ENCODE data around the gene DYNC1I1.
A peak's percentile ranks its signal among the peaks of the same experiment; 100 is the strongest.

DYNC1I1 gene

DNA sequence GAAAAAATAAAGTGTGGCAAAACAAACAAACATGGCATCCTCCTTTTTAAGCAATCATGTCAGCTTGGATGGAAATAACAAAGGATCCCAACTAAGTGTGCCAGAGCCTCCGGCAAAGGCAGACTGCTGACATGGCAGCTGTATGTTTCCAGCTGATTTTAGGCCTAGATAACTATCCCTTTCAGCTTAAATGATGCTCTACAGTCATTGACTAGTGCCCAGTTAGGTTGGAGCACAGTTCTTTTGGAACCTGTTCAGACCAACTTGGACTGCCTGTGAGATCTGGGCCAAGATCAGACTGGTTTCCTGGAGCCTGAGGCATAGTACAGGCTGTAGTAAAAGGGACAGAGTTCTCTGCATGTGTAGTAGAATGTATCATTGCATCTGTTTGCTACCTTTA lies 128.7 kb downstream of the DYNC1I1 start:
- peak; percentile 54 for DNase-seq
- no peak overlapping the region for H3K4me3 ChIP-seq (ENCODE audit: low read depth, low read length)
- no peaks in the 10 kb centered on the region for H3K36me3 ChIP-seq
- no peaks in the 10 kb centered on the region for H3K9me3 ChIP-seq
- TF ChIP-seq CTCF (IDR thresholded peaks at IDR 0.05; ENCODE audit: low read depth, low read length): no peak
- no peaks in the 10 kb centered on the region for H3K27me3 ChIP-seq
- peaks cover 18% of the 10 kb centered on the region for H3K4me1 ChIP-seq

- no peak overlapping the region for H3K4me3 ChIP-seq (ENCODE audit: low read depth, low read length)
- H3K36me3 ChIP-seq: no peaks in the 10 kb centered on the region
- DNase-seq: no peak
- H3K4me1 ChIP-seq: peaks cover 16% of the 10 kb centered on the region
- H3K27me3 ChIP-seq: no peaks in the 10 kb centered on the region
- H3K9me3 ChIP-seq: no peaks in the 10 kb centered on the region
- no peak for TF ChIP-seq CTCF (IDR thresholded peaks at IDR 0.05; ENCODE audit: low read depth, low read length)
Measured at GRCh38 chr7:95904099-95904498, 131.7 kb downstream of the DYNC1I1 start.

GRCh38 chr7:95905167-95905566 lies 132.8 kb downstream of the DYNC1I1 start:
- H3K9me3 ChIP-seq: no peaks in the 10 kb centered on the region
- H3K4me3 ChIP-seq (ENCODE audit: low read depth, low read length): no peak overlapping the region
- no peaks in the 10 kb centered on the region for H3K36me3 ChIP-seq
- peaks cover 11% of the 10 kb centered on the region for H3K4me1 ChIP-seq
- DNase-seq: no peak
- H3K27me3 ChIP-seq: no peaks in the 10 kb centered on the region
- no peak for TF ChIP-seq CTCF (IDR thresholded peaks at IDR 0.05; ENCODE audit: low read depth, low read length)

- Histone ChIP-seq H3K4me1 (no peaks in the 10 kb centered on the region; the same call in 1 of the 2 replicates), H3K9me3 (no peaks in the 10 kb centered on the region), H3K4me3 (ENCODE audit: low read depth, low read length) (no peak overlapping the region), H3K36me3 (no peaks in the 10 kb centered on the region), H3K27me3 (no peaks in the 10 kb centered on the region)
- no peak for TF ChIP-seq CTCF (IDR thresholded peaks at IDR 0.05; ENCODE audit: low read depth, low read length)
- no peak for DNase-seq
Measured at GRCh38 chr7:95906851-95907250, 134.5 kb downstream of the DYNC1I1 start.

DNA sequence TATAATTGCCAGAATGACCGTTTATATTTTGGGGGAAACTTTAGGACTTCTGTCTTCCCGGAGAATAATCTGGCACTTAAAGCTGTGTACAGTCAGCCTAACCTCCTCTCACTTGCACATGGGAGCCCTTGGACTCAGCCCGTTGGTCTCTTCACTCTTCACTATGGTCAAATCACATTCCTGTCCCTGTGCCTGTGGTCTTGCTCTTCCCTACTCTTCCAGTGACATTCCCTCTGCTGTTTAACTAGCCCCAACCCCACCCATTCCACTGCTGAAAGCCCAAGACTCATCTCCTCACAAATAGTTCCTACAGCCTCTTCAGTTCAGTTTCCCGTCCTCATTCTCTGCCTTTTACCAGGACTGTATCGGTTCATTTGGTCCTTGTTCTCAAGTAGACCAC lies 135.0 kb downstream of the DYNC1I1 start:
- no peaks in the 10 kb centered on the region for H3K4me1 ChIP-seq
- no peak for TF ChIP-seq CTCF (IDR thresholded peaks at IDR 0.05; ENCODE audit: low read depth, low read length)
- H3K9me3 ChIP-seq: no peaks in the 10 kb centered on the region
- H3K4me3 ChIP-seq (ENCODE audit: low read depth, low read length): no peak overlapping the region
- H3K36me3 ChIP-seq: no peaks in the 10 kb centered on the region
- no peaks in the 10 kb centered on the region for H3K27me3 ChIP-seq
- no peak for DNase-seq

- H3K4me1 ChIP-seq: no peaks in the 10 kb centered on the region
- no peak for DNase-seq
- H3K4me3 ChIP-seq (ENCODE audit: low read depth, low read length): no peak overlapping the region
- H3K9me3 ChIP-seq: no peaks in the 10 kb centered on the region
- TF ChIP-seq CTCF (IDR thresholded peaks at IDR 0.05; ENCODE audit: low read depth, low read length): no peak
- H3K36me3 ChIP-seq: no peaks in the 10 kb centered on the region
- H3K27me3 ChIP-seq: no peaks in the 10 kb centered on the region
Measured at GRCh38 chr7:95908499-95908898, 136.1 kb downstream of the DYNC1I1 start.

Measured in BE2C (cell line).